CD4-positive, CD25-positive, alpha-beta regulatory T cell (primary cell): ENCODE data around the gene ZBTB40. TPM values are rescaled to one million over a fixed set of nuclear protein-coding genes. Genes with fewer than 3 reads are reported as not detected.

ENCODE experiments used
- ATAC-seq, 2 donors: fragments of 150-1000 bp; cut with Tn5 transposase; one replicate each; pipeline ENCODE4 v1.10.0; 2021; ENCODE audit warnings: low read depth in 2 of 2, moderate number of reproducible peaks in 2 of 2, moderate library complexity in 1 of 2
- DNase-seq, 3 donors: peaks; one replicate each; pipeline versions ENCODE4 v3.0.0 to v3.0.0-alpha.2; 2012 to 2022; ENCODE audit warnings: mixed read lengths in 1 of 3
- H3K27ac ChIP-seq: one replicate; pipeline ENCODE4 v1.7.0; 2013; ENCODE audit warnings: mild to moderate bottlenecking, low read length; ENCODE audit not compliant: insufficient read depth, poor library complexity, severe bottlenecking
- H3K27me3 ChIP-seq: one replicate; pipeline ENCODE4 v1.7.0; 2013; ENCODE audit warnings: low read length; ENCODE audit not compliant: control insufficient read depth, insufficient read depth
- H3K36me3 ChIP-seq: one replicate; pipeline ENCODE4 v1.7.0; 2013; ENCODE audit warnings: mild to moderate bottlenecking, low read length, moderate library complexity; ENCODE audit not compliant: control insufficient read depth, insufficient read depth
- H3K4me1 ChIP-seq: 2 replicates; pipeline ENCODE4 v1.7.0; 2013; ENCODE audit warnings: mild to moderate bottlenecking, low read length; ENCODE audit not compliant: insufficient read depth, control insufficient read depth, poor library complexity, severe bottlenecking
- H3K4me3 ChIP-seq: one replicate; pipeline ENCODE4 v1.7.0; 2013; ENCODE audit warnings: low read depth, mild to moderate bottlenecking, low read length, moderate library complexity
- H3K9me3 ChIP-seq, 2 experiments: 1 replicate in 1 of 2; 2 replicates in 1 of 2; pipeline ENCODE4 v1.7.0; 2013; ENCODE audit warnings: low read length in 2 of 2, mild to moderate bottlenecking in 1 of 2, moderate library complexity in 1 of 2; ENCODE audit not compliant: control insufficient read depth in 2 of 2
- H3K27ac Mint-ChIP-seq, 3 donors: one replicate each; pipeline ENCODE4 v1.8.0; 2020 to 2022; ENCODE audit warnings: mild to moderate bottlenecking in 3 of 3, mixed read lengths in 3 of 3, moderate library complexity in 2 of 3
- H3K27me3 Mint-ChIP-seq: one replicate; pipeline ENCODE4 v1.8.0; 2022; ENCODE audit warnings: mild to moderate bottlenecking, mixed read lengths
- H3K36me3 Mint-ChIP-seq: one replicate; pipeline ENCODE4 v1.8.0; 2020; ENCODE audit warnings: mixed read lengths
- H3K4me1 Mint-ChIP-seq, 4 donors: one replicate each; pipeline ENCODE4 v1.8.0; 2020 to 2022; ENCODE audit warnings: mixed read lengths in 4 of 4, mild to moderate bottlenecking in 1 of 4
- H3K4me3 Mint-ChIP-seq, 4 donors: one replicate each; pipeline ENCODE4 v1.8.0; 2020 to 2022; ENCODE audit warnings: mild to moderate bottlenecking in 4 of 4, mixed read lengths in 4 of 4, moderate library complexity in 3 of 4
- H3K9me3 Mint-ChIP-seq, 7 donors: one replicate each; pipeline ENCODE4 v1.8.0; 2020 to 2022; ENCODE audit warnings: mixed read lengths in 7 of 7, mild to moderate bottlenecking in 3 of 7, moderate library complexity in 2 of 7
- polyA plus RNA-seq, 4 donors: library from polyadenylated mRNA; unstranded; fragments of 300-500 nt; fragmentation: Illumina TruSeq; gene quantifications; one replicate each; pipeline ENCODE4 v1.2.3, GENCODE V29; 2021
- total RNA-seq: library from RNA; stranded (reverse); gene quantifications from one replicate; pipeline ENCODE4 v1.2.3, GENCODE V29; 2022

Gene ZBTB40
- total and polyA plus RNA-seq, 5 donors from 2014 or later = 2.9 to 45.4 (median 3.8) TPM

- Histone ChIP-seq H3K9me3 (no peaks in the 10 kb centered on the region), H3K27me3 (peaks cover 2% of the 10 kb centered on the region), H3K4me3 (no peak overlapping the region), H3K4me1 (no peaks in the 10 kb centered on the region), H3K27ac (no peak overlapping the region), H3K36me3 (no peaks in the 10 kb centered on the region)
- H3K4me1 Mint-ChIP-seq = peaks cover 0 to 4% (median 2%) of the 10 kb centered on the region in 4 donors
- peaks cover 0 to 3% (median 0%) of the 10 kb centered on the region in 7 donors for H3K9me3 Mint-ChIP-seq
- ATAC-seq (no peak), DNase-seq (no peak)
- peak overlapping the region in 1 of 3 donors; percentile 35 for H3K27ac Mint-ChIP-seq
- no peak overlapping the region for H3K4me3 Mint-ChIP-seq
- no peaks in the 10 kb centered on the region for H3K36me3 Mint-ChIP-seq
- H3K27me3 Mint-ChIP-seq = peaks cover 40% of the 10 kb centered on the region
Measured at GRCh38 chr1:22553991-22554522, 102.4 kb downstream of the ZBTB40 start.

- H3K36me3 ChIP-seq = no peaks in the 10 kb centered on the region
- no peak for ATAC-seq
- peaks cover 0 to 4% (median 2%) of the 10 kb centered on the region in 4 donors for H3K4me1 Mint-ChIP-seq
- no peaks in the 10 kb centered on the region for H3K4me1 ChIP-seq
- no peak overlapping the region for H3K27ac Mint-ChIP-seq
- no peak overlapping the region for H3K4me3 Mint-ChIP-seq
- no peak overlapping the region for H3K4me3 ChIP-seq
- H3K27me3 Mint-ChIP-seq = peaks cover 41% of the 10 kb centered on the region
- DNase-seq = no peak
- peaks cover 2% of the 10 kb centered on the region for H3K27me3 ChIP-seq
- H3K9me3 ChIP-seq = no peaks in the 10 kb centered on the region
- peaks cover 0 to 3% (median 0%) of the 10 kb centered on the region in 7 donors for H3K9me3 Mint-ChIP-seq
- no peak overlapping the region for H3K27ac ChIP-seq
- H3K36me3 Mint-ChIP-seq = no peaks in the 10 kb centered on the region
Measured at GRCh38 chr1:22555371-22555656, 103.7 kb downstream of the ZBTB40 start.

GRCh38 chr1:22556391-22557104 is 104.9 kb downstream of the ZBTB40 start:
- peaks cover 0 to 4% (median 2%) of the 10 kb centered on the region in 4 donors for H3K4me1 Mint-ChIP-seq
- Histone ChIP-seq H3K27ac (no peak overlapping the region), H3K27me3 (peaks cover 2% of the 10 kb centered on the region), H3K9me3 (no peaks in the 10 kb centered on the region), H3K4me1 (no peaks in the 10 kb centered on the region), H3K36me3 (no peaks in the 10 kb centered on the region), H3K4me3 (no peak overlapping the region)
- DNase-seq = no peak
- peaks cover 54% of the 10 kb centered on the region for H3K27me3 Mint-ChIP-seq
- no peaks in the 10 kb centered on the region for H3K36me3 Mint-ChIP-seq
- ATAC-seq = no peak
- peaks cover 0 to 3% (median 0%) of the 10 kb centered on the region in 7 donors for H3K9me3 Mint-ChIP-seq
- peak overlapping the region in 1 of 4 donors; percentile 29 for H3K4me3 Mint-ChIP-seq
- H3K27ac Mint-ChIP-seq = no peak overlapping the region

- H3K4me3 ChIP-seq = no peak overlapping the region
- H3K27ac ChIP-seq = no peak overlapping the region
- Mint-ChIP-seq H3K4me1 (peaks cover 0 to 4% (median 2%) of the 10 kb centered on the region in 4 donors), H3K9me3 (peaks cover 0 to 3% (median 0%) of the 10 kb centered on the region in 7 donors), H3K4me3 (no peak overlapping the region), H3K27me3 (peaks cover 61% of the 10 kb centered on the region), H3K27ac (no peak overlapping the region), H3K36me3 (no peaks in the 10 kb centered on the region)
- H3K4me1 ChIP-seq = no peaks in the 10 kb centered on the region
- ATAC-seq = no peak
- no peaks in the 10 kb centered on the region for H3K36me3 ChIP-seq
- no peaks in the 10 kb centered on the region for H3K9me3 ChIP-seq
- H3K27me3 ChIP-seq = peaks cover 6% of the 10 kb centered on the region
- no peak for DNase-seq
Measured at GRCh38 chr1:22557341-22557950, 105.8 kb downstream of the ZBTB40 start.

GRCh38 chr1:22562584-22563583 is 111.2 kb downstream of the ZBTB40 start, which contains the start of gene EPHA8:
EPHA8 (plus strand) TSS chr1:22563489; CDS start chr1:22563636, 147 bp downstream.
- ATAC-seq = no peak
- no peak within 1 kb of the TSS for H3K4me3 ChIP-seq
- Mint-ChIP-seq H3K4me1 (peaks cover 0 to 8% (median 0%) of the 10 kb centered on the region in 4 donors), H3K27me3 (peaks cover 57% of the 10 kb centered on the region), H3K36me3 (no peaks in the 10 kb centered on the region), H3K27ac (no peak within 1 kb of the TSS), H3K4me3 (peak within 1 kb of the TSS in 2 of 4 donors; percentile 31 to 46), H3K9me3 (peaks cover 0 to 2% (median 0%) of the 10 kb centered on the region in 7 donors)
- peaks cover 4% of the 10 kb centered on the region for H3K27me3 ChIP-seq
- no peaks in the 10 kb centered on the region for H3K36me3 ChIP-seq
- H3K4me1 ChIP-seq = no peaks in the 10 kb centered on the region
- no peak for DNase-seq
- no peak within 1 kb of the TSS for H3K27ac ChIP-seq
- no peaks in the 10 kb centered on the region for H3K9me3 ChIP-seq

- H3K27me3 Mint-ChIP-seq = peaks cover 51% of the 10 kb centered on the region
- ATAC-seq = no peak
- no peaks in the 10 kb centered on the region for H3K9me3 ChIP-seq
Measured at GRCh38 chr1:22563671-22564602, 112.3 kb downstream of the ZBTB40 start.

More at GRCh38 chr1:22563671-22564602, 112.3 kb downstream of the ZBTB40 start:
- Mint-ChIP-seq H3K4me3 (peak overlapping the region in 2 of 4 donors; percentile 19 to 31), H3K36me3 (no peaks in the 10 kb centered on the region), H3K4me1 (peaks cover 0 to 8% (median 0%) of the 10 kb centered on the region in 4 donors), H3K9me3 (peaks cover 0 to 2% (median 0%) of the 10 kb centered on the region in 7 donors), H3K27ac (no peak overlapping the region)
- Histone ChIP-seq H3K4me1 (no peaks in the 10 kb centered on the region), H3K27me3 (peaks cover 4% of the 10 kb centered on the region), H3K27ac (no peak overlapping the region), H3K4me3 (no peak overlapping the region), H3K36me3 (no peaks in the 10 kb centered on the region)
- DNase-seq = no peak
